ENCODE measurements around the gene FRA10AC1.

Gene FRA10AC1

GRCh38 chr10:93672022-93672678 lies 30.2 kb downstream of the FRA10AC1 start:
- in situ Hi-C loops (cut with HindIII; ENCODE audit: low pct_ligation_motif_present, low sequenced_read_pairs) = no loop called here
- H3K36me3 ChIP-seq (replicated peaks) = peaks cover 20% of the 10 kb centered on the region

GRCh38 chr10:93671042-93671441 lies 31.4 kb downstream of the FRA10AC1 start:
- no peak for DNase-seq
- H3K36me3 ChIP-seq (replicated peaks) = peaks cover 24% of the 10 kb centered on the region
- H3K4me3 ChIP-seq (ENCODE audit: low read depth, low read length) = no peak overlapping the region
- in situ Hi-C loops (cut with HindIII; ENCODE audit: low pct_ligation_motif_present, low sequenced_read_pairs) = no loop called here
- no peak for TF ChIP-seq CTCF (IDR thresholded peaks at IDR 0.05; ENCODE audit: low read depth, low read length, missing control alignments)
- H3K27me3 ChIP-seq (replicated peaks) = no peaks in the 10 kb centered on the region
- H3K27ac ChIP-seq = no peak overlapping the region

More at GRCh38 chr10:93672022-93672678, 30.2 kb downstream of the FRA10AC1 start:
- DNase-seq = no peak
- TF ChIP-seq CTCF (IDR thresholded peaks at IDR 0.05; ENCODE audit: low read depth, low read length, missing control alignments) = no peak
- Histone ChIP-seq H3K27ac (no peak overlapping the region), H3K4me3 (ENCODE audit: low read depth, low read length) (no peak overlapping the region), H3K27me3 (replicated peaks) (no peaks in the 10 kb centered on the region)

GRCh38 chr10:93670372-93670771 lies 32.0 kb downstream of the FRA10AC1 start:
- H3K27ac ChIP-seq = no peak overlapping the region
- H3K27me3 ChIP-seq (replicated peaks) = no peaks in the 10 kb centered on the region
- no peak for TF ChIP-seq CTCF (IDR thresholded peaks at IDR 0.05; ENCODE audit: low read depth, low read length, missing control alignments)
- H3K4me3 ChIP-seq (ENCODE audit: low read depth, low read length) = no peak overlapping the region
- in situ Hi-C loops (cut with HindIII; ENCODE audit: low pct_ligation_motif_present, low sequenced_read_pairs) = no loop called here
- peaks cover 24% of the 10 kb centered on the region for H3K36me3 ChIP-seq (replicated peaks)
- DNase-seq = no peak

- Histone ChIP-seq H3K27ac (no peak overlapping the region), H3K36me3 (replicated peaks) (peaks cover 20% of the 10 kb centered on the region), H3K4me3 (ENCODE audit: low read depth, low read length) (no peak overlapping the region), H3K27me3 (replicated peaks) (no peaks in the 10 kb centered on the region)
- no peak for TF ChIP-seq CTCF (IDR thresholded peaks at IDR 0.05; ENCODE audit: low read depth, low read length, missing control alignments)
- in situ Hi-C loops (cut with HindIII; ENCODE audit: low pct_ligation_motif_present, low sequenced_read_pairs) = no loop called here
- no peak for DNase-seq
Measured at GRCh38 chr10:93667795-93668194, 34.6 kb downstream of the FRA10AC1 start.

GRCh38 chr10:93666030-93666429 lies 36.4 kb downstream of the FRA10AC1 start:
- Histone ChIP-seq H3K36me3 (replicated peaks) (peaks cover 20% of the 10 kb centered on the region), H3K27ac (no peak overlapping the region), H3K4me3 (ENCODE audit: low read depth, low read length) (no peak overlapping the region), H3K27me3 (replicated peaks) (no peaks in the 10 kb centered on the region)
- DNase-seq = no peak
- TF ChIP-seq CTCF (IDR thresholded peaks at IDR 0.05; ENCODE audit: low read depth, low read length, missing control alignments) = no peak
- in situ Hi-C loops (cut with HindIII; ENCODE audit: low pct_ligation_motif_present, low sequenced_read_pairs) = no loop called here

- H3K27me3 ChIP-seq (replicated peaks) = no peaks in the 10 kb centered on the region
- H3K36me3 ChIP-seq (replicated peaks) = peaks cover 2% of the 10 kb centered on the region
- H3K27ac ChIP-seq = no peak overlapping the region
- TF ChIP-seq CTCF (IDR thresholded peaks at IDR 0.05; ENCODE audit: low read depth, low read length, missing control alignments) = no peak
- no peak overlapping the region for H3K4me3 ChIP-seq (ENCODE audit: low read depth, low read length)
- in situ Hi-C loops (cut with HindIII; ENCODE audit: low pct_ligation_motif_present, low sequenced_read_pairs) = no loop called here
- no peak for DNase-seq
Measured at GRCh38 chr10:93657757-93658156, 44.6 kb downstream of the FRA10AC1 start.
